UCSD-AML1 (cell line): Measurements from ENCODE around the gene FBXL12.
A peak's percentile ranks its signal among the peaks of the same experiment; 100 is the strongest.
"Not testable (repeated sequence)": the region's sequence is repeated elsewhere in the genome, so short reads cannot be mapped to it uniquely, and the experiment has no call there.

ENCODE experiments used
- DNase-seq: peaks from one replicate; lab custom pipeline; 2025; ENCODE audit not compliant: unreplicated experiment; lab: John Stamatoyannopoulos, UW

The FBXL12 gene

DNA sequence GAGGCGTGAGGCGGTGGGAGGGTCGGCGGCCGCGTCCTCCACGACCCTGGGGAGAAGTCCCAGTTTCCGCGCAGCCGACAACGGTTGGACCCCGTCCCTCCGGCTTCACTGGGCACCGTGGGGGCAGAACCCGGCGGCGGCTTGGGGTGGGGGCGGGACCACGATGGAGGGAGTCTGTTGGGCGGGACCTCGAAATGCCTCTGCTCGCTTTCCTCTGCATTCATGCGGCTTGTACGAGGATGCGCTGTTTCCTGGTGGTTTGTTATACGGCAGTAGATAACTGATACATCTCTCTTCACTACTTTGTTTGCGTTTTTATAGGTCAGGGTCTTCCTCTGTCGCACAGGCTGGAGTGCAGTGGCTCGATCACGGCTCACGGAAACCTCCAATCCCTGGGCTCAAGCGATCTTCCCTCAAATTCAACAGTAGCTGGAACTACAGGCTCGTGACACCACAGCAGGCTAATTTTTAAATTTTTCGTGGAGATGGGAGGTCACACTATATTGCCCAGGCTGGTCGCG lies 25.7 kb downstream of the FBXL12 start:
- DNase-seq, result peak; percentile 78

DNA sequence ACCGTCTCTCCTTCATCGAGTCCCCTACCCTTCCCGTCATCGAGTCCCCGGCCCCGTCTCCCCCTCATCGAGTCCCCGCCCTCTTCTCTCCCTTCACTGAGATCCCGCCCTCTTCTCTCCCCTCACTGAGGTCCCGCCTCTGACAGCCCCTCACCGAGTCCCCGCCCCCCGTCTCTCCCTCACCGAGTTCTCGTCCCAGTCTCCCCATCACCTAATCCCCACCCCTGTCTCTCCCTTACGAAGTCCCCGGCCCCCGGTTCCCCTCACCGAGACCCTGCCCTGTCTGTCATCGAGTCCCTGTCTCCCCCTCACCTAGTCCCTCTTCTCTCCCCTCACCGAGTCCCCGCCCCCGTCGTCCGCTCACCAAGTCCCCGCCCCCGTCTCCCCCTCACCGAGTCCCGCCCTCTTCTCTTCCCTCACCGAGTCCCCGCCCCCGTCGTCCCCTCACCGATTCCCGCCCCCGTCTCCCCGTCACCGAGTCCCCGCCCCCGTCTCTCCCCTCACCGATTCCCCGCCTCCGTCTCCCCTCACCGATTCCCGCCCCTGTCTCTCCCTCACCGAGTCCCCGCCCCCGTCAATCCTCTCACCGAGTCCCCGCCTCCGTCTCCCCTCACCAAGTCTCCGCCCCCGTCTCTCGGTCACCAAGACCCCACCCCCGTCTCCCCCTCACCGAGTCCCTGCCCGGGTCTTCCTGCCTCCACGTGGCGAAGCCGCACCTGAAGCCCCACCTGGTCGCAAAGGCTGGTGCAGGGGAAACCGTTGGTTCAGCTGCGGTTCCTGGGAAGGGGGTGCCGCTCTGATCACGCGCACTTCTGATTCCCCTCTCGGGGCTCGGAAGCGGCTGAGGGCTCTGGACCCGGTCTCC lies 26.4 kb downstream of the FBXL12 start:
- peak; percentile 93 for DNase-seq

GRCh38 chr19:9791552-9792205 lies 27.2 kb downstream of the FBXL12 start:
- peak; percentile 94 for DNase-seq

GRCh38 chr19:9791073-9791367 lies 27.9 kb downstream of the FBXL12 start:
- not testable (repeated sequence) for DNase-seq

GRCh38 chr19:9789579-9789978 lies 29.3 kb downstream of the FBXL12 start:
- not testable (repeated sequence) for DNase-seq

DNA sequence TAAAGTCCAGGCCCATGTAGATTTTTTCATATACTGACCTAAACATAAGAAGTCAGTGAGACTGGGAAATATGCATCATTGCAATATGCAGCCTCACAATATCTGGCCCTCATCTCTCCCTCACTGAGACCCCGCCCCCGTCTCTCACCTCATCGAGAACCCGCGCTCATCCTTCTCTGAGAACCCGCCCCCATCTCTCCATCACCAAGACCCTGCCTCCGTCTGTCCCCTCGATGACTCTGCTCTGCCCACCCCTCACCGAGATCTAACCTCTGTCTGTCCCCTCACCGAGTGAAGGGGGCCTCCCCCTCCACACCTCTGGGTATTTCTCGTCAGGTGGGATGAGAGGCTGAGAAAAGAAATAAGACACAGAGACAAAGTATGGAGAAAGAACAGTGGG lies 29.8 kb downstream of the FBXL12 start:
- no peak for DNase-seq

DNA sequence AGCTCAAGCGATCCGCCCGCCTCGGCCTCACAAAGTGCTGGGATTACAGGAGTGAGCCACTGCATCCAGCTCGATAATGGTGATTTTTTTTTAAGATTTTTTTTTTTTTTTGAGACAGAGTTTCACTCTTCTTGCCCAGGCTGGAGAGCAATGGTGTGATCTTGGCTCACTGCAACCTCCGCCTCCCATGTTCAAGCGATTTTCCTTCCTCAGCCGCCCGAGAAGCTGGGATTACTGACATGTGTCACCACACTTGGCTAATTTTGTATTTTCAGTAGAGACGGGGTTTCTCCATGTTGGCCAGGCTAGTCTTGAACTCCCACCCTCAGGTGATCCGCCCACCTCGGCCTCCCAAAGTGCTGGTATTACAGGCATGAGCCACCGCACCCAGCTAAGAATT lies 30.3 kb downstream of the FBXL12 start:
- not testable (repeated sequence) for DNase-seq

DNA sequence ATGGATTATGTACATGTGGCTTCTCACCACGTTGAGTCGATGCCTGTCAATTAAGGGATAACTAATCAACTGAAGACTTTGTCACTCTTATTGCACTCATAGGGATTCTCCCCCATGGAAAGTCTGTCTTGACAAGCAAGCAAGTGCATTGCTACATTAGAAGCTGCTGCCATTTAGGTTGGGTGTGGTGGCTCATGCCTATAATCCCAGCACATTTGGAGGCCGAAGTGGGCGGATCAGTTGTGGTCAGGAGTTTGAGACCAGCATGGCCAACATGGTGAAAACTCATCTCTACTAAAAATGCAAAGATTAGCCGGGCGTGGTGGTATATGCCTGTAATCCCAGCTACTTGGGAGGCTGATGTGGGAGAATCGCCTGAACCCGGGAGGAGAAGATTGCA lies 32.1 kb downstream of the FBXL12 start:
- no peak for DNase-seq

GRCh38 chr19:9786342-9786741 lies 32.5 kb downstream of the FBXL12 start:
- no peak for DNase-seq

DNA sequence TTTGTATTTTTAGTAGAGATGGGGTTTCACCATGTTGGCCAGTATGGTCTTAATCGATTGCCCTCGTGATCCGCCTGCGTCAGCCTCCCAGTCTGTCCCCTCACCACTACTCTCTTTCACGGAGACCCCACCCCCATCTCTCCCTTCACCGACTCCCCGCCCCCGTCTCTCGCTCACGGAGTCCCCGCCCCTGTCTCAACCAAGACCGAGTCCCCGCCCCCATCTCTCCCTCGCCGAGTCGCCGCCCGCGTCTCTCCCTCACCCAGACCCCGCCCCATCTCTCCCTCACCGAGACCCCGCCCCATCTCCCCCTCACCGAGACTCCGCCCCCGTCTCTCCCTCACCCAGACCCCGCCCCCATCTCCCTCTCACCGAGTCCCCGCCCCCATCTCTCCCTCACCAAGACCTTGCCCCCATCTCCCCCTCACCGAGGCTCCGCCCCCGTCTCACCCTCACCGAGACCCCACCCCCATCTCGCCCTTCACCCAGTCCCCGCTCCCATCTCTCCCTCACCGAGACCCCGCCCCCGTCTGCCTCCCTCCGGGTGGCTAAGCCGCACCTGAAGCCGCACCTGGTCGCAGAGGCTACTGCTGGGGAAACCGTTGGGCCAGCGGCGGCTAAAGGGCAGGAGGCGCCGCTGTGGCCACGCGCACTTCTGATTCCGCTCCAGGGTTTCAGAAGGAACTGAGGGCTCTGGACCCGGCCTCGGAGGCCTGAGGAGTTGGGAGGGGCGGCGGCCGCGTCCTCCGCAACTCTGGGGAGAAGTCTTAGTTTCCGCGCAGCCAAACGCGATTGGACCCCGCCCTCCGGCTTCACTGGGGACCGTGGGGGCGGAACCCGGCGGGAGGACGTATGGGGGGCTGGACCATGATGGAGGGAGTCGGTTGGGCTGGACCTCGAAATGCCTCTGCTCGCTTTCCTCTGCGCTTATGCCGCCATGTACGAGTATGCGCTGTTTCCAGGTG lies 33.2 kb downstream of the FBXL12 start:
- DNase-seq, result peak; percentile 97

DNA sequence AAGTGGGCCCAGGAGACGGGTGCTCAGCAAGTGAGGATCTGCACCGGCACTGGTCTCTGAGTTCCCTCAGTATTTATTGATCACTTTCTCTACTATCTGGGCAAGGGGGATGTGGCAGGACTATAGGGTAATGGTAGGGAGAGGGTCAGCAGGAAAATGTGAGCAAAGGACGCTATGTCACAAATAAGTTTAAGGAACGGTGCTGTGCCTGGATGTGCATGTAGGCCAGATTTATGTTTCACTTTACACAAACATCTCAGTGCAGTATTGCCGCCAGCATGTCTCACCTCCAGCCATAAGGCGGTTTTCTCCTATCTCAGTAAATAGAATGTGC lies 34.7 kb downstream of the FBXL12 start:
- DNase-seq, result not testable (repeated sequence)

DNA sequence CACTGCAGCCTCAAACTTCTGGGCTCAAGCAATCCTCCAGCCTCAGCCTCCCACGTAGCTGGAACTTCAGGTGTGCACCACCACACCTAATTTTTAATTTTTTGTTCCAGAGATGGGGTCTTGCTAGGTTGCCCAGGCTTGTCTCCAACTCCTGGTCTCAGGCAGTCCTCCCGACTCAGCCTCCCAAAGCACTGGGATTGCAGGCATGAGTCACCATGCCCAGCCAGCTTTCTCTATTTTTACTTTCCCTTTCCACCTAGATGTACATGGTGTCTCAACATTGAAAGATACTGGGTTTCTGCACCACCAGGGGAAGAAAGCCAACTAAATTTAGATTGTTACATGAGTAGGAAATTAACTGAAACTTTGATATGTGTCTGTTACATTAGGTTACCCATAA lies 36.5 kb downstream of the FBXL12 start:
- DNase-seq, result no peak

DNA sequence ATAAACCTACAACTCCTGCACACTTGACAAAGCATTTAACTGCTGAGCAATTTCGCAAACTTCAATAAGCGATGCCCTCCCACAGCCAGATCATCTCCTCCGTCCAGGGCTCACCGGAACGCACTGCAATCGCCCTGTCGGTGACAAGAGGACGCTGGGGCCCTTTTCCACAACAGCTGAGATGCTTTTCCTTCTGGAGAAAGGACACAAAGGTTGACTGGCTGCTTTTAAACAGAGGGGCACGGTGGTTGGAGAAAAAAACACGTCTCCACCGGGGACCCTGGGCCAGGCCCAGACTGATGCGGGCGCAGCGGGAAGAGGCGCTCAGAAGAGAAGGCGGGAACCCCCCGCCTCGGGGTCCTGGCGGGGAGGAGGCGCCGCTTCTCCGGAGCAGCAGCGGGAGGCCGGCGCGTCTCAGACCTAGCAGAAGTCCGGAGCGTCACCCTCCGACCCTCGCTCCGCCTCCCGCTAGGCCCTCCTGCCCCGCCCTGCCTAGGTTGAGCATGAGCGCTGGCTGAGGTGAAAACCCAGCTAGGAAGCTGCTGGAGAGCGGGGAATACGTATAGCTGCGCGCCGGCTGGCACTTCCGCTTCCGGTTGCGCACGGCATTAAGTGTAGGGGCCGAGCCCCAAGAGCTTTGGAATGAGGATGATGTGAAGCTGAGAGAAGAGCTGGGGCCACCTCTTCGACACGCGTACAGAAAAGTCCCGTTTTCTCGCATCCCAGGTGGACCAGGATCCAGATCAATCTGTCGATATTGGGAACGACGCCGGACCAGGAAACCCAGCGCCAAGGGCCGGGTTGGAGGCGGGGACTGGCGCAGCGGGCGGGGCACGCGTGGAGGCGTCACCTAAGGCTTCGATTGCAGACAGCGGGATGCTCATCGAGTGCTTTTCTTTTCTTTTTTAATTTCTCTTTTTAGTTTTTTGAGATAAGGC lies 50.4 kb downstream of the FBXL12 start, which contains the start of gene ZNF846:
Gene ZNF846 (minus strand): TSS at position 564 of the 938 bp plus-strand sequence. CDS start 3,788 bp downstream, outside the sequence.
- DNase-seq, result peak; percentile 96
